GM21723 (cell line): ENCODE results near the gene VAMP2.

Experiments used
- ATAC-seq: cut with Tn5 transposase; IDR thresholded peaks from one replicate; pipeline ENCODE4 v1.9.1; 2021; ENCODE audit warnings: mild to moderate bottlenecking, moderate library complexity; ENCODE audit not compliant: unreplicated experiment

Gene VAMP2

GRCh38 chr17:8143581-8144400, 19.0 kb downstream of the VAMP2 start:
- no peak for ATAC-seq

GRCh38 chr17:8142887-8143580, 19.7 kb downstream of the VAMP2 start:
- ATAC-seq, result no peak

GRCh38 chr17:8142158-8142886, 20.4 kb downstream of the VAMP2 start:
- ATAC-seq, result no peak

GRCh38 chr17:8141741-8142140, 21.0 kb downstream of the VAMP2 start:
- no peak for ATAC-seq

- no peak for ATAC-seq
Measured at GRCh38 chr17:8141045-8141444, 21.7 kb downstream of the VAMP2 start.

GRCh38 chr17:8140065-8141029, 22.4 kb downstream of the VAMP2 start:
- no peak for ATAC-seq

GRCh38 chr17:8138672-8139371, 23.9 kb downstream of the VAMP2 start:
- peak; percentile 78 for ATAC-seq

- ATAC-seq, result no peak
Measured at GRCh38 chr17:8138374-8138671, 24.4 kb downstream of the VAMP2 start.

- no peak for ATAC-seq
Measured at GRCh38 chr17:8137645-8138373, 24.9 kb downstream of the VAMP2 start.

- ATAC-seq, result no peak
Measured at GRCh38 chr17:8133941-8134340, 28.8 kb downstream of the VAMP2 start.

- no peak for ATAC-seq
Measured at GRCh38 chr17:8133399-8133798, 29.3 kb downstream of the VAMP2 start.

GRCh38 chr17:8131844-8132441, 30.8 kb downstream of the VAMP2 start:
- no peak for ATAC-seq

GRCh38 chr17:8128125-8128784, 34.5 kb downstream of the VAMP2 start:
- ATAC-seq, result no peak

GRCh38 chr17:8126491-8127066, 36.2 kb downstream of the VAMP2 start:
- peak; percentile 32 for ATAC-seq

- no peak for ATAC-seq
Measured at GRCh38 chr17:8125947-8126490, 36.7 kb downstream of the VAMP2 start.

- ATAC-seq, result peak; percentile 25
Measured at GRCh38 chr17:8125154-8125946, 37.4 kb downstream of the VAMP2 start.
